PC-3 (cell line): ENCODE data around the gene UNC13C.

ENCODE experiments used
- CTCF ChIP-seq: fragments of 300-600 bp; sonication (generic); conservative IDR thresholded peaks from 2 replicates; pipeline ENCODE4 v1.5.1; 2017; ENCODE audit warnings: antibody characterized with exemption, low read depth, mild to moderate bottlenecking, low read length
- EZH2 ChIP-seq: fragments of 300-600 bp; sonication (generic); IDR thresholded peaks from one replicate; pipeline ENCODE4 v1.6.1; 2017; ENCODE audit warnings: antibody characterized with exemption, mild to moderate bottlenecking, low read length; ENCODE audit not compliant: unreplicated experiment
- EZH2phosphoT487 ChIP-seq: fragments of 300-600 bp; sonication (generic); IDR thresholded peaks from 2 replicates; pipeline ENCODE4 v1.6.1; 2018; ENCODE audit warnings: mild to moderate bottlenecking, antibody characterized with exemption, low read length, borderline replicate concordance

GRCh38 chr15:53984221-53984620 is 6.0 kb downstream of the UNC13C start:
- TF ChIP-seq CTCF (no peak), EZH2 (no peak), EZH2phosphoT487 (no peak)
